Measurements from ENCODE around the gene HID1.
"Not testable (repeated sequence)": the region's sequence is repeated elsewhere in the genome, so short reads cannot be mapped to it uniquely, and the experiment has no call there.

Gene HID1

DNA sequence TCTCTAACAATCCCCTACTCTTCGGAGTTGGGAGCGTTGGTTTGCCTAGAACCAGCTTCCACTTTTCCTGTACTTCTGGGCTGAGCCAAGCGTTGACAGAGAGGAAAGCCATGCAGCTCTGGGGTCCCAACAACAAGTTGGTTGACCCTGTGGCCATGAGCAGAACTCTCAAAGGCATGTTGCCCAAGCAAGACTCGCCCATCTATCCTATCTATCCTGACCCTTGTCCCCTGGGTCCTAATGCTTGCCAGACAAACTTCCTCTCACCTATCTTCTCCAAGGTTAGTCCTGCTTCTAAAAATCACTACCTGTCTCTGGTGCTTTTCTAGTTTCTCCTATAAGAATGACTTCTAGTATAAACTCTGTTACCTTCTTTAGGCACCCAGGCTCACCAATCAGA is 63.5 kb downstream of the HID1 start:
- not testable (repeated sequence) for H3K36me3 ChIP-seq (ENCODE audit: control insufficient read depth, insufficient read depth, low read length); H3K27me3 ChIP-seq (ENCODE audit: control insufficient read depth, insufficient read depth, low read length); H3K9me3 ChIP-seq (ENCODE audit: control insufficient read depth, insufficient read depth, low read length); DNase-seq (ENCODE audit: low read depth, low spot score); H3K27ac ChIP-seq (ENCODE audit: low read length); H3K4me1 ChIP-seq (ENCODE audit: control insufficient read depth, insufficient read depth, low read length); H3K4me3 ChIP-seq (ENCODE audit: low read length)
- no CpG with 5 or more reads among the region's 4 CpGs for WGBS (ENCODE audit: insufficient coverage, insufficient read length)

DNA sequence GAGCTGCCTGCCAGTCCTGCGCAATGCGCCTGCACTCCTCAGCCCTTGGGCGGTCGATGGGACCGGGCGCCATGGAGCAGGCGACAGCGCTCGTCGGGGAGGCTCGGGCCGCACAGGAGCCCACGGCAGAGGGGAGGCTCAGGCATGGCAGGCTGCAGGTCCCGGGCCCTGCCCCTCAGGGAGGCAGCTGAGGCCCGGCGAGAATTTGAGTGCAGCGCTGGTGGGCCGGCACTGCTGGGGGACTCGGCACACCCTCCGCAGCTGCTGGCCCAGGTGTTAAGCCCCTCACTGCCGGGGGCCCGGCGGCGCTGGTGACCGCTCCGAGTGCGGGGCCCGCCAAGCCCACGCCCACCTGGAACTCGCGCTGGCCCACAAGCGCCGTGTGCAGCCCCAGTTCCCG is 65.5 kb downstream of the HID1 start:
- WGBS (ENCODE audit: insufficient coverage, insufficient read length) = no CpG with 5 or more reads among the region's 34 CpGs
- Histone ChIP-seq H3K36me3 (ENCODE audit: control insufficient read depth, insufficient read depth, low read length) (no peaks in the 10 kb centered on the region), H3K27me3 (ENCODE audit: control insufficient read depth, insufficient read depth, low read length) (no peaks in the 10 kb centered on the region), H3K9me3 (ENCODE audit: control insufficient read depth, insufficient read depth, low read length) (no peaks in the 10 kb centered on the region), H3K4me3 (ENCODE audit: low read length) (no peak overlapping the region), H3K4me1 (ENCODE audit: control insufficient read depth, insufficient read depth, low read length) (no peaks in the 10 kb centered on the region; the same call in 1 of the 2 replicates), H3K27ac (ENCODE audit: low read length) (no peak overlapping the region)
- no peak for DNase-seq (ENCODE audit: low read depth, low spot score)

DNA sequence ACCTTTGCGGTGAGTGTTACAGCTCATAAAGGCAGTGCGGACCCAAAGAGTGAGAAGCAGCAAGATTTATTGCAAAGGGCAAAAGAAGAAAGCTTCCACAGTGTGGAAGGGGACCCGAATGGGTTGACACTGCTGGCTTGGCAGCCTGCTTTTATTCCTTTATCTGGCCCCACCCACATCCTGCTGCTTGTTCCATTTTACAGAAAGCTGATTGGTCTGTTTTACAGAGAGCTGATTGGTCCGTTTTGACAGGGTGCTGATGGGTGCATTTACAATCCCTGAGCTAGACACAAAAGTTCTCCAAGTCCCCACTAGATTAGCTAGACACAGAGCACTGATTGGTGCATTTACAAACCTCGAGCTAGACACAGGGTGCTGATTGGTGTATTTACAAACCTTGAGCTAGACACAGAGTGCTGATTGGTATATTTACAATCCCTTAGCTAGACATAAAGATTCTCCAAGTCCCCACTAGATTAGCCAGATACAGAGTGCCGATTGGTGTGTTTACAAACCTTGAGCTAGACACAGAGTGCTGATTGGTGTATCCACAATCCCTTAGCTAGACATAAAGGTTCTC is 66.3 kb downstream of the HID1 start:
- DNase-seq (ENCODE audit: low read depth, low spot score); H3K9me3 ChIP-seq (ENCODE audit: control insufficient read depth, insufficient read depth, low read length); H3K4me1 ChIP-seq (ENCODE audit: control insufficient read depth, insufficient read depth, low read length); H3K27ac ChIP-seq (ENCODE audit: low read length); H3K27me3 ChIP-seq (ENCODE audit: control insufficient read depth, insufficient read depth, low read length); H3K4me3 ChIP-seq (ENCODE audit: low read length); H3K36me3 ChIP-seq (ENCODE audit: control insufficient read depth, insufficient read depth, low read length): not testable (repeated sequence)
- WGBS (ENCODE audit: insufficient coverage, insufficient read length) = no CpG with 5 or more reads among the region's 6 CpGs

DNA sequence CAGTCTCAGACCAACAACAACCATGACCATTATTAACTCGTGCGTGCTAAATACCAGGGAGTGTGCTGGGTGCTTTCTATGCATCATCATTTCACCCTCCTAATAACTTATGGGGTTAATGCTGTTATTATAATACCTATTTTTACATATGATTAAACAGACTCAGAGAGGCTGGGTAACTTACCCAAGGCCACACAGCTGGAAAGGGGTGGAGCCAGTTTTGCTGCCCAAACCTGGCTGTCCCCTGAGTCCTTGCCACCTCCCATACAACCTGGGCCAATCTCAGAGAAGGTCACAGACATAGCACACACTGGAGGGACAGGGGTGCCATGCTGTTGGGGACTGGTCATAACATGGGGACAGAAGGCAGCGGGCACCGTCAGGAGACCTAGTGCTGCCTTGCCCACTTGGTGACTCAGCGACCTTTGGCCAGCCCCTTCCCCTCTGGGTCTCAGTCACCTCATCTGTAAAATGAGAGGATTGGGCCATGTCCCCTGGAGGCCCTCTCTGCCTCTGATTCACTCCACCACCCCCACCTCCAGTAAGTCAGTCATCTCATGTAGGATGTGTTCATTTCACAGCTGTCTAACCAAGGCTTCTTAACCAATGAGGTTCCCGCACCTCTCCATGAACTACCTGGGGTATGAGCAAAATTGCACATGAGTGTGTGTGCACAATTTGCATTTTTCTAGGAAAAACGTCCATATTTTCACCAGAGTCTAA is 67.7 kb downstream of the HID1 start:
- Histone ChIP-seq H3K9me3 (ENCODE audit: control insufficient read depth, insufficient read depth, low read length) (no peaks in the 10 kb centered on the region), H3K27me3 (ENCODE audit: control insufficient read depth, insufficient read depth, low read length) (no peaks in the 10 kb centered on the region), H3K36me3 (ENCODE audit: control insufficient read depth, insufficient read depth, low read length) (no peaks in the 10 kb centered on the region), H3K4me1 (ENCODE audit: control insufficient read depth, insufficient read depth, low read length) (no peaks in the 10 kb centered on the region; the same call in 1 of the 2 replicates), H3K27ac (ENCODE audit: low read length) (no peak overlapping the region), H3K4me3 (ENCODE audit: low read length) (no peak overlapping the region)
- WGBS (ENCODE audit: insufficient coverage, insufficient read length) = no CpG with 5 or more reads among the region's 7 CpGs
- DNase-seq (ENCODE audit: low read depth, low spot score) = no peak

DNA sequence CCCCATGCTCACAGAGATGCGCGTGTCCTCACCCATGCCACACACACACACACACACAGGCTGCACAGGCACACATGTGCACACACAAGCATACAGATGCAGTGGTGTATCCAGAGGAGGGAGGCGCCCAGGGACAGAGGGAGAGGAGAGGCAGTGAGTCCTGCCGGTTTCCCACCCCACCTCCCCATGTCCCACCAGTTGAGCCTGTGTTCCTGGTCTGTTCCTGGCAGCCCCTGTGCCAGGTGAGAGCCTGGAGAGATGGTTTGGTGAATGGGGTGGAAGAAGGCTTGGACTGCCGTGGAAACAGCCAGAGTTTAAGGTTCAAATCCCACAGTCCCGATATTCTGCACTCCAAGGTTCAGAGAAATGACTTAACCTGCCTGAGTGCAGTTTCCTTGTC is 68.9 kb downstream of the HID1 start:
- Histone ChIP-seq H3K27ac (ENCODE audit: low read length) (no peak overlapping the region), H3K4me1 (ENCODE audit: control insufficient read depth, insufficient read depth, low read length) (no peaks in the 10 kb centered on the region; the same call in 1 of the 2 replicates), H3K9me3 (ENCODE audit: control insufficient read depth, insufficient read depth, low read length) (no peaks in the 10 kb centered on the region), H3K4me3 (ENCODE audit: low read length) (no peak overlapping the region), H3K36me3 (ENCODE audit: control insufficient read depth, insufficient read depth, low read length) (no peaks in the 10 kb centered on the region), H3K27me3 (ENCODE audit: control insufficient read depth, insufficient read depth, low read length) (no peaks in the 10 kb centered on the region)
- no peak for DNase-seq (ENCODE audit: low read depth, low spot score)
- WGBS (ENCODE audit: insufficient coverage, insufficient read length) = no CpG with 5 or more reads among the region's 6 CpGs

DNA sequence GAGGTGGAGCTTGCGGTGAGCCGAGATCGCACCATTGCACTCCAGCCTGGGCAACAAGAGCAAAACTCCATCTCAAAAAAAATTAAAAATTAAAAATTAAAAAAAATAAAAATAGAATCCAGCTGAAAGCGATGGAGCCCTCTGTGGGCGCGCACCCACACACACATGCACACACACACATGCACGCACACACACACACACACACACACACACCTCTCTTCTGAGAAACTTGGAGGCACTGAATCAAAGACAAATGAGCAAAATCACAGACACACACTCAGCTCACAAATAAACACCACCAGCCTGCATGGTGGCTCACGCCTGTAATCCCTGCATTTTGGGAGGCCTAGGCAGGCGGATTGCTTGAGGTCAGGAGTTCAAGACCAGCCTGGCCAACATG is 69.5 kb downstream of the HID1 start:
- H3K36me3 ChIP-seq (ENCODE audit: control insufficient read depth, insufficient read depth, low read length) = no peaks in the 10 kb centered on the region
- H3K4me1 ChIP-seq (ENCODE audit: control insufficient read depth, insufficient read depth, low read length) = no peaks in the 10 kb centered on the region; the same call in 1 of the 2 replicates
- H3K4me3 ChIP-seq (ENCODE audit: low read length) = no peak overlapping the region
- no peak for DNase-seq (ENCODE audit: low read depth, low spot score)
- H3K27me3 ChIP-seq (ENCODE audit: control insufficient read depth, insufficient read depth, low read length) = no peaks in the 10 kb centered on the region
- no peaks in the 10 kb centered on the region for H3K9me3 ChIP-seq (ENCODE audit: control insufficient read depth, insufficient read depth, low read length)
- no peak overlapping the region for H3K27ac ChIP-seq (ENCODE audit: low read length)
- no CpG with 5 or more reads among the region's 9 CpGs for WGBS (ENCODE audit: insufficient coverage, insufficient read length)

DNA sequence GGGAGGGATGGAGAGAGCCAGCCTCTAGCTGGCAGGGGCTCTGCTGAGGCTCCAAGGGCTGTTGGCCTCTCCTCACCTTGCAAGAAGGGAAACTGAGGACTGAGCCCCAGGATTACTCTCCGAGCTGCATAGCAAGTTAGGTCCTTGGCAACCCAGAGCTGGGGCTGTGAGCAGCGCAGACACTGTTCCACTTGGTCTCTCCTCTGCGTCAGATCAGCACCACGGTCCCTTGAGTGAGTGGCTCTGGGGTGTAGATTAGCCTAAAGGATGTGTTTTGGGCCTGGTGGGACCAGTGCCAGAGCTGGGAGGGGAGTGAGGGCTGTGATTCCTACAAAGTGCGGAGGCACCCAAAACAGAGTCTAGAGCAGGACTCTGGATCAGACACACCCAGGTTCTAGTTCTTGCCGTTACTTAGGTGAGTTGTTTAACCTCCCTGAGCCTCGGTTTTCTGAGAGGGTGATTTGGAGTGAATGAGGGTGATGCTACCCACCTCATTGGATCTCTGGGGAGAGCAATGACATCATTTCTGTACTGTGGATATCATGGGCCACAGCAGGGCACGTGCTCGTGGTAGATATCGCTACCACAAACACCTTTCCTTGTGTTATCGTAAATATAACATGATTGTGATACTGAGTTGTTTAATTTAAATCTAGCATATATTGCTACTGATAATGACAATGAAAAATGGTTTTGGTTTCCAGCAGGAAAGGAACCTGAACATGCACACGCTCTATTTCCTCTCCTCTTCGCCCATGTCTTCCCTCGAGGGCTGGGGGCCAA is 71.0 kb downstream of the HID1 start:
- no peak overlapping the region for H3K4me3 ChIP-seq (ENCODE audit: low read length)
- H3K27me3 ChIP-seq (ENCODE audit: control insufficient read depth, insufficient read depth, low read length) = no peaks in the 10 kb centered on the region
- no CpG with 5 or more reads among the region's 14 CpGs for WGBS (ENCODE audit: insufficient coverage, insufficient read length)
- H3K36me3 ChIP-seq (ENCODE audit: control insufficient read depth, insufficient read depth, low read length) = no peaks in the 10 kb centered on the region
- no peaks in the 10 kb centered on the region; the same call in 1 of the 2 replicates for H3K4me1 ChIP-seq (ENCODE audit: control insufficient read depth, insufficient read depth, low read length)
- DNase-seq (ENCODE audit: low read depth, low spot score) = no peak
- H3K9me3 ChIP-seq (ENCODE audit: control insufficient read depth, insufficient read depth, low read length) = no peaks in the 10 kb centered on the region
- H3K27ac ChIP-seq (ENCODE audit: low read length) = no peak overlapping the region

All from iPS DF 6.9 (cell line).